ENCODE data around the gene MYO7B. TPM values are rescaled to one million over a fixed set of nuclear protein-coding genes. Genes with fewer than 3 reads are reported as not detected.

The MYO7B gene
- total and polyA plus RNA-seq, 9 donors: 0.05 to 0.95 (median 0.25) TPM; not detected in 3

GRCh38 chr2:127674241-127675209 is 139.0 kb downstream of the MYO7B start:
- TF ChIP-seq POLR2A (IDR thresholded peaks at IDR 0.05): no peak
- TF ChIP-seq EP300 (IDR thresholded peaks at IDR 0.05): no peak
- no peak for TF ChIP-seq CTCF (IDR thresholded peaks at IDR 0.05)
- peak in 1 of 5 donors; percentile 51 for DNase-seq
- Histone ChIP-seq H3K27ac (peak overlapping the region; percentile 4 to 5), H3K4me1 (ENCODE audit: insufficient read depth) (peaks cover 1% of the 10 kb centered on the region), H3K9me3 (no peaks in the 10 kb centered on the region), H3K4me3 (peak overlapping the region; percentile 56), H3K27me3 (no peaks in the 10 kb centered on the region), H3K36me3 (no peaks in the 10 kb centered on the region)
- intact Hi-C loops (cut with DNase I): no loop called here
- 4 to 6% (median 5%) methylated on average over 40 to 72 of the region's 72 CpGs for WGBS, 3 donors

GRCh38 chr2:127675331-127676261 is 140.1 kb downstream of the MYO7B start, which contains the start of gene LIMS2:
LIMS2 (minus strand) TSS chr2:127675530; CDS start chr2:127675024, 506 bp downstream.
- peak within 1 kb of the TSS; percentile 56 for H3K4me3 ChIP-seq
- no peaks in the 10 kb centered on the region for H3K36me3 ChIP-seq
- peak within 1 kb of the TSS; percentile 4 to 5 for H3K27ac ChIP-seq
- intact Hi-C loops (cut with DNase I): no loop called here
- 1% methylated on average over 56 of the region's 56 CpGs for WGBS, 3 donors
- H3K9me3 ChIP-seq: no peaks in the 10 kb centered on the region
- no peaks in the 10 kb centered on the region for H3K27me3 ChIP-seq
- H3K4me1 ChIP-seq (ENCODE audit: insufficient read depth): peaks cover 1% of the 10 kb centered on the region
- DNase-seq: peak in 1 of 5 donors; percentile 53
- no peak for TF ChIP-seq CTCF (IDR thresholded peaks at IDR 0.05)
- TF ChIP-seq POLR2A (IDR thresholded peaks at IDR 0.05): no peak
- no peak for TF ChIP-seq EP300 (IDR thresholded peaks at IDR 0.05)

GRCh38 chr2:127676906-127677305 is 141.4 kb downstream of the MYO7B start:
- no peaks in the 10 kb centered on the region for H3K36me3 ChIP-seq
- no peaks in the 10 kb centered on the region for H3K9me3 ChIP-seq
- H3K4me3 ChIP-seq: no peak overlapping the region
- DNase-seq: no peak
- H3K27ac ChIP-seq: no peak overlapping the region
- intact Hi-C loops (cut with DNase I): no loop called here
- TF ChIP-seq POLR2A (IDR thresholded peaks at IDR 0.05) (no peak), EP300 (IDR thresholded peaks at IDR 0.05) (no peak), CTCF (IDR thresholded peaks at IDR 0.05) (no peak)
- peaks cover 5% of the 10 kb centered on the region for H3K4me1 ChIP-seq (ENCODE audit: insufficient read depth)
- WGBS, 3 donors: 75 to 88% (median 88%) methylated on average over 2 of the region's 2 CpGs
- no peaks in the 10 kb centered on the region for H3K27me3 ChIP-seq

GRCh38 chr2:127678531-127678930 is 143.0 kb downstream of the MYO7B start:
- Histone ChIP-seq H3K4me3 (no peak overlapping the region), H3K27me3 (no peaks in the 10 kb centered on the region), H3K36me3 (no peaks in the 10 kb centered on the region), H3K4me1 (ENCODE audit: insufficient read depth) (peaks cover 8% of the 10 kb centered on the region), H3K9me3 (no peaks in the 10 kb centered on the region), H3K27ac (no peak overlapping the region)
- TF ChIP-seq POLR2A (IDR thresholded peaks at IDR 0.05) (no peak), CTCF (IDR thresholded peaks at IDR 0.05) (no peak), EP300 (IDR thresholded peaks at IDR 0.05) (no peak)
- no peak for DNase-seq
- intact Hi-C loops (cut with DNase I): no loop called here
- WGBS, 3 donors: 89 to 95% (median 94%) methylated on average over 10 of the region's 10 CpGs
